Measurements from ENCODE around the gene PARVB. TPM values are rescaled to one million over a fixed set of nuclear protein-coding genes. Genes with fewer than 3 reads are reported as not detected.
"Not testable (repeated sequence)": the region's sequence is repeated elsewhere in the genome, so short reads cannot be mapped to it uniquely, and the experiment has no call there.

PARVB gene
- total RNA-seq, 1 experiment from 2014 or later, result 32.7 TPM

GRCh38 chr22:43998679-43999264 lies 25.3 kb upstream of the PARVB start:
- no peak for DNase-seq (ENCODE audit: low spot score)

DNA sequence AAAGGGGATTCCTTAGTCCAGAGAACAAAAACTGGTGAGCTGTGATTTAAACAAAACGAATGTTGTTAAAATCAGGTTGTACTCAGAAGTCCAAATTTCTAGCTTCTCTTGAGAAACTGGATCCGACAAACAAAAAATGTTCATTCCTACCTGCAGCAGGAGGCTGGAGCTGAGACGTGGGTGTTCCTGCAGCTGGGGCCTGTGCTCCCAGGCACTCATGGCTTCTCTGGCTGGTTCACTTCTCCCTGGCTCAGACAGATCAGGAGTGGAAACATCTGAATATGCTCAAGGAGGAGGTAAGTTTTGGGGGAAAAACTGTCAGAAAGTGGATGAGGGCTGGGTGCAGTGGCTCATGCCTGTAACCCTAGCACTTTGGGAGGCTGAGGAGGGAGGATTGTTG lies 24.7 kb upstream of the PARVB start:
- DNase-seq (ENCODE audit: low spot score), result no peak

DNA sequence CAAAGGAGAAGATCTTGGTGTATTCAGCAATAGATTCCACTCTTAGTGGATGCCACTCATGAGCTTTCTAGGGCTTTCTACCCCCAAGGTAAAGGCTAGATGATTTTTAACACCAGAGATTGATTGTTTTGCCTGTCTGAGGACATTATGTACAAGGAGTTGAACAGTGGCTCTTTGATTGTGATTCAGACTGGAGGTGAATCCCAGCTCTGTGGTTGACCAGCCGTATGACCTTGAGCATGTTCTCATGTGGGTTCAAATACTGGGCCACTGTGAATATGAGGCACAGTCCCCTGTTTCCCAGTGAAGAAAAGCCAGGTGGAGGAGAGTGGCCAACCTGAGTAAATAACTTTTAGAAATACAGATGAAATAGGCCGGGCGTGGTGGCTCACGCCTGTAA lies 24.0 kb upstream of the PARVB start:
- DNase-seq (ENCODE audit: low spot score), result no peak

DNA sequence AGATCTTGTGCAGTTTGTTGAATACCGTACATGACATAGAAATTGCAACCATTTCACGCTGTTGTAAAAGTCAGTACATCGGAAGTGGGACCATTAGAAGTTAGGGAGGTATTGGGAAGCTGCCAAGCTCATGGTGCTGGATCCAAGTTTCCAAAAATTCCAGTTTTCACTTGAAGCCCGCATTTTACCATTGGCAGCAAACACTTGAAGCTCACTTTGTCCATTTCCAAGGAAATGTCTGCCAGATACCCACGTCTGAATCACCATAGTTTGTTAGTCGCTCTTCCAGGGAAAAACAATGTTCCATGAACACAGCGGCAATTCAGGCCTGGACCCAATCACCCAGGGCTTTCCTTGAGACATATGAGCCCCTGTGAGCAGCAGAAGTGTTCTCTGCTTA lies 22.6 kb upstream of the PARVB start:
- DNase-seq (ENCODE audit: low spot score), result no peak

- no peak for DNase-seq (ENCODE audit: low spot score)
Measured at GRCh38 chr22:44002324-44002723, 21.8 kb upstream of the PARVB start.

- DNase-seq (ENCODE audit: low spot score), result no peak
Measured at GRCh38 chr22:44002997-44003396, 21.1 kb upstream of the PARVB start.

GRCh38 chr22:44003405-44004103 lies 20.5 kb upstream of the PARVB start:
- DNase-seq (ENCODE audit: low spot score), result no peak

DNA sequence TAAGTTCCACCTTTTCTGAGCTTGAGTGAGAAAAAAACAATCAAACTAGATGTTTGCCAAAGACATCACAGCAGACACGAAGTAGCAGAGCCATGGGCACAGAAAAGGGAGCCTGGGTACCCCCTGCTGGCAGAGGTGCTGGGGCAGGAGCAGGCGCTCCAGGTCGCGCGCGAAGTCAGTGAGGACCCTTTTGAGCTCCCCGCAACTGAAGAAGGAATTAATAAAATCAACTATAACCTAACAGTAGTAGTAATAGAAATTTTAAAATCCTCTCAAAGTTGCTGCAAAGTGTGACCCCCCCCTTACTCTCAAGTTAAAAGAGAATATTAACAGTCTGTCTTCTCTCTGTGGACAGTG lies 20.0 kb upstream of the PARVB start:
- no peak for DNase-seq (ENCODE audit: low spot score)

DNA sequence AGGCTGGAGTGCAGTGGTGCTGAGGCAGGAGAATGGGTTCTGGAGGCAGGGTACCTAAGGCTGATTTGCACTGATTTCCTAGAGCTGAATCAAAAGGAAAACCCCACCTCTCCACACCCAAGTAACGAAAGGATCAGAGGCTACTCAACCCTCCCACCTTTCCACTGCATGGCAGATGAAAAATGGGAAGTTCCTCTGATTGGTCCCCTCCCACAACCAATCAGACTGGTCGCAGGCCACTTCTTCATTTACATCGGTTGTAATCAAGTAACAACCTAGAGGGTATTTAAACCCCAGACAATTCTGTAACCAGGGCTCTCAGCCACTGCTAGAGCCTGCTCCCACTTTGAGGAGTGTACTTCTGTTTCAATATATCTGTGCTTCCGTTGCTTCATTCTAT lies 18.6 kb upstream of the PARVB start:
- no peak for DNase-seq (ENCODE audit: low spot score)

- no peak for DNase-seq (ENCODE audit: low spot score)
Measured at GRCh38 chr22:44012162-44012561, 11.9 kb upstream of the PARVB start.

DNA sequence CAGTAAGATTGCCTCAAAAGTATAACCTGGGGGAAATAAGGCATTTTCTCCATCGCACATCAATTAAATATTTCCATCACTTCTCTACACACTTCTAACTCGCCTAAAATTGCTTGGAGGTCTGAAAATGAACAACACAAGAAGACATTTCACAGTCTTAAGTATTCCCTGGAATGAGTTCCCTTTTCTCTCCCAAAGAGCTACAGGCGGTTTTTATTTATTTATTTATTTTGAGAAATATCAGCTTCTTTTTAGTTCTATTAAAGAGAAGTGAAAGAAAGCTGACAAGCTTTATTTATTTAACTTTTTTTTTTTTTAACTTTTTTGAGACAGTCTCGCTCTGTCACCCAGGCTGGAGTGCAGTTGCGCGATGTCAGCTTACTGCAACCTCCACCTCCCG lies 11.5 kb upstream of the PARVB start:
- no peak for DNase-seq (ENCODE audit: low spot score)

- DNase-seq (ENCODE audit: low spot score), result no peak
Measured at GRCh38 chr22:44014241-44014640, 9.9 kb upstream of the PARVB start.

GRCh38 chr22:44016586-44016985 lies 7.5 kb upstream of the PARVB start:
- DNase-seq (ENCODE audit: low spot score), result not testable (repeated sequence)

DNA sequence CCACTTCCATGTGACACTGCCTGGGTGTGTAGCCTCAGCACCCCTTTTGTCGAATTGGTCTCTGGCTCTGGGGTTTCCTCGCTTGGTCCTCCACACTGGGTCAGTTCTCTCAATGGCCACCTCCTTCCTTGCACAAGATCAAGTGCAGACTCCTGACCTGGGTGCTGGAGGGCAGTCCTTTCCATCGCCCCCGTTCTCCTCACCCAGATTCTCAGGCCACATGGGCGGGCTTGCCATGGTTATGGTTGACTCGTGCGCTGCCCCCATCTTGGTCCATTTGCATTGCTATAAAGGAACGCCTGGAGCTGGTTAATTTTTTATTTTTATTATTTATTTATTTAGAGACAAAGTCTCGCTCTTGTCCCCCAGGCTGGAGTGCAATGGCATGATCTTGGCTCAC lies 5.5 kb upstream of the PARVB start:
- DNase-seq (ENCODE audit: low spot score), result no peak

DNA sequence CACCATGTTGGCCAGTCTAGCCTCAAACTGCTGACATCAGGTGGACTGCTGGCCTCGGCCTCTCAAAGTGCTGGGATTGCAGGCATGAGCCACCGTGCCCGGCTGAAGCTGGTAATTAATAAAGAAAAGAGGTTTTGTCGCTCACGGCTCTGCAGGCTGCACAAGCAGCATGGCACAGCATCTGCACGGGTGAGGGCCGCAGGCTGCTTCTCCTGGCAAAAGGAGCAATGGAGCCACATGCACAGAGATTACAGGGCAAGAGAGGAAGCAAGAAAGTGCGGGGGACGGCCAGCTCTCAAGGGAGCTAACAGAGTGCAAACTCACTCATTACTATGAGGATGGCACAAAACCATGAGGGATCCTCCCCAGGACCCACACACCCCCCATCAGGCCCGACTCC lies 4.7 kb upstream of the PARVB start:
- DNase-seq (ENCODE audit: low spot score), result no peak

DNA sequence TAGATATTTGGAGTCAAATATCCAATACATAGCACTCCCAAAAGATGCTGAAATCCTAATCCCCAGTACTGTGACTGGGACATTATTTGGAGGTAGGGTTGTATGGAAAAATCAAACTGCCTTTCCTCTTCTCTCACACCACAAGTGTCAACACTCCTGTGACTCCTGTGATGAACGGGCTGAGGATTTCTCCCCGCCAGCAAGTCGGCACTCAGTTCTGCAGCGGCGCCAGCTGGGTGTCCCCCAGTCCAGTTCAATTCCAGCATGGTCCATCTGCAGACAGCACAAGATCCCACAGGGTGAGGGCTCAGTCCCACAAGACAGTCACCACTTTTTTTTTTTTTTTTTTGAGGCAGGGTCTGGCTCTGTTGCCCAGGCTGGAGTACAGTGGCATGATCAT lies 4.3 kb upstream of the PARVB start:
- no peak for DNase-seq (ENCODE audit: low spot score)

DNA sequence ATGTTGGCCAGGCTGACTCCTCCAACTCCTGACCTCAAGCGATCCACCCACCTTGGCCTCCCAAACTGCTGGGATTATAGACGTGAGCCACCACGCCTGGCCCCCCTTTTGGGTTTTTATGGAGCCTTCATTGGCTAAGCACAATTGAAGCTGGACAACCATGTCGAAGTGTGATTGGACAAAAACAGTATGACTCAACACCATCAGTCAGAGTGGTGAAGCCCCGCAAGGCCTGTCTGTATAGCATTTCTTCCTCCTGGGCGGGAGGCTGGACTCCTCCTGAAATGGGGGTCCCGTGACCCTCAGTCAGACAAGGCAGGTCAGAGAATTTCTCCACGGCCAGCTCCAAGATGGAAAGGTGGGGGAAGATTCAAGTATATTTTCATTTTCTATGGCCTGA lies 3.1 kb upstream of the PARVB start:
- DNase-seq (ENCODE audit: low spot score), result no peak

- peak; percentile 20 for DNase-seq (ENCODE audit: low spot score)
Measured at GRCh38 chr22:44023404-44024287, 456 bp upstream of the PARVB start.

GRCh38 chr22:44025171-44026065 lies 1.3 kb downstream of the PARVB start:
- no peak for DNase-seq (ENCODE audit: low spot score)

GRCh38 chr22:44026066-44026629 lies 2.0 kb downstream of the PARVB start:
- DNase-seq (ENCODE audit: low spot score), result no peak

GRCh38 chr22:44026630-44027511 lies 2.8 kb downstream of the PARVB start:
- peak; percentile 80 for DNase-seq (ENCODE audit: low spot score)

Data from H4 (cell line).